Measurements from ENCODE around the gene NFIB.
A peak's percentile ranks its signal among the peaks of the same experiment; 100 is the strongest.

NFIB gene

GRCh38 chr9:14313951-14314423 is at the start of gene NFIB:
Gene NFIB (minus strand): TSS chr9:14314141. CDS start chr9:14313511, 630 bp downstream.
- no peak for DNase-seq (ENCODE audit: low read depth)

- peak; percentile 38 for DNase-seq (ENCODE audit: low read depth)
These were observed 48.2 kb upstream of the NFIB start for GRCh38 chr9:14362175-14362574.

- DNase-seq (ENCODE audit: low read depth), result no peak
These were observed 47.1 kb upstream of the NFIB start for GRCh38 chr9:14361074-14361473.

GRCh38 chr9:14358523-14358922 is 44.6 kb upstream of the NFIB start:
- no peak for DNase-seq (ENCODE audit: low read depth)

GRCh38 chr9:14356351-14357265 is 42.7 kb upstream of the NFIB start:
- DNase-seq (ENCODE audit: low read depth), result no peak

GRCh38 chr9:14354201-14354600 is 40.3 kb upstream of the NFIB start:
- no peak for DNase-seq (ENCODE audit: low read depth)

- no peak for DNase-seq (ENCODE audit: low read depth)
These were observed 39.5 kb upstream of the NFIB start for GRCh38 chr9:14353222-14354056.

GRCh38 chr9:14352503-14352902 is 38.6 kb upstream of the NFIB start:
- DNase-seq (ENCODE audit: low read depth), result no peak

GRCh38 chr9:14351221-14351836 is 37.4 kb upstream of the NFIB start:
- no peak for DNase-seq (ENCODE audit: low read depth)

- no peak for DNase-seq (ENCODE audit: low read depth)
These were observed 36.8 kb upstream of the NFIB start for GRCh38 chr9:14350754-14351153.

GRCh38 chr9:14350349-14350728 is 36.4 kb upstream of the NFIB start:
- no peak for DNase-seq (ENCODE audit: low read depth)

GRCh38 chr9:14349447-14350348 is 35.8 kb upstream of the NFIB start:
- DNase-seq (ENCODE audit: low read depth), result no peak

GRCh38 chr9:14349146-14349446 is 35.2 kb upstream of the NFIB start:
- DNase-seq (ENCODE audit: low read depth), result no peak

- DNase-seq (ENCODE audit: low read depth), result no peak
These were observed 34.6 kb upstream of the NFIB start for GRCh38 chr9:14348373-14349145.

GRCh38 chr9:14348123-14348372 is 34.1 kb upstream of the NFIB start:
- no peak for DNase-seq (ENCODE audit: low read depth)

- DNase-seq (ENCODE audit: low read depth), result no peak
These were observed 33.6 kb upstream of the NFIB start for GRCh38 chr9:14347406-14348122.

GRCh38 chr9:14346811-14347405 is 33.0 kb upstream of the NFIB start:
- DNase-seq (ENCODE audit: low read depth), result no peak

GRCh38 chr9:14346231-14346791 is 32.4 kb upstream of the NFIB start:
- no peak for DNase-seq (ENCODE audit: low read depth)

- DNase-seq (ENCODE audit: low read depth), result no peak
These were observed 31.7 kb upstream of the NFIB start for GRCh38 chr9:14345354-14346230.
